GM19467 (cell line): ENCODE data around the gene MDK.

Experiments
- ATAC-seq: cut with Tn5 transposase; IDR thresholded peaks from one replicate; pipeline ENCODE4 v1.9.1; 2021; ENCODE audit warnings: mild to moderate bottlenecking, moderate library complexity; ENCODE audit not compliant: unreplicated experiment

The MDK gene

DNA sequence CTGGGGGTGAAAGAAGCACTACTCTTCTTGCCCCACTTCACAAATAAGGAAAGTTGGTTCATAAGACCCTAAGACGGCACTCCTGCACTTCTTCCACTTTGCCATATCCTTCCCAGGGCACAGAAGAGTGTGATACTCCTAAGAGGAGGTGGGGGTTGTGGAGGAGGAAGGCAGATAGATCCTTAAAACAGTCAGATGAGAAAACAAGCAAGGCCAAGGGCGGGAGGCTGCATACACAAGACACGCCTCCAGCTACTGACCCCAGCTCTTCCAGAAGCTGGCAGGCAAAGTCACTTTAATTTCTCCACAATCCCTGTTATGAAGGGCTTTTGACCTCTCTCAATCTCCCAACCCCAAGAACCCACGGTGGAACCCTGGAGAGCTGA is 11.8 kb downstream of the MDK start:
- ATAC-seq = no peak

DNA sequence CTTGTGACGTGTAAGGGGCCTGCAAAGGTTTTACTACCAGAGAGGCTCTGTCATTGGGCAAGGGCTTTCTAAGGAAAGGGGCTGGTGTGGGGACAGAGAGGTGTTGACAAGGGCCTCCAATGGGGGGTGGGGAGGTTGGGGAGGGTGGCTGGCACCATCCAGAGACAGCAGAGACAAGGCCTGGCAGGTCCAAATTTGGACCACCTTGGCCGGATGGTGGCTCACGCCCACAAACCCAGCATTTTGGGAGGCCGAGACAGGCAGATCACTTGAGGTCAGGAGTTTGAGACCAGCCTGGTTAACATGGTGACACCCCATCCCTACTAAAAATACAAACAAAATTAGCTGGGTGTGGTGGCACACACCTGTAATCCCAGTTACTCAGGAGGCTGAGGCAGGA is 12.3 kb downstream of the MDK start:
- ATAC-seq = no peak

DNA sequence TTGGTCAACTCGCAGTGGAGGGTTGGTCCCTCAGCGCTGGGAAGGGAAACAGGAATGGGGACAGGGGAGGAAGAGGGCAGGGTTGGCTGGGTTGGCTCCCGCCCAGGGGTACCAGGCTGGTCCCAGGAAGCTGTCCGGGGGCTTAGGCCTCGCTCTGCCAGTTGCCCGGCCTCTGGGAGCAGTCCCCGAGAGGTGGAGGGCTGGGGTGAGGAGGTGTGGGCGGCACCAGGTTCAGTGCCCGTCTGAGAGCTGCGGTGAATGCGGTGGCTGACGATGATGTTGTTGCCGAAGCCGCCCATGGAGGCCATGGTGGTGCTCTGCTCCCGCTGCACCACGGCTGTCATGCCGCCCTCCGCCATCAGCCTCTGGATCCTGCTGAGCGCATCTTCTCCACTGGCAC is 16.1 kb downstream of the MDK start:
- no peak for ATAC-seq

DNA sequence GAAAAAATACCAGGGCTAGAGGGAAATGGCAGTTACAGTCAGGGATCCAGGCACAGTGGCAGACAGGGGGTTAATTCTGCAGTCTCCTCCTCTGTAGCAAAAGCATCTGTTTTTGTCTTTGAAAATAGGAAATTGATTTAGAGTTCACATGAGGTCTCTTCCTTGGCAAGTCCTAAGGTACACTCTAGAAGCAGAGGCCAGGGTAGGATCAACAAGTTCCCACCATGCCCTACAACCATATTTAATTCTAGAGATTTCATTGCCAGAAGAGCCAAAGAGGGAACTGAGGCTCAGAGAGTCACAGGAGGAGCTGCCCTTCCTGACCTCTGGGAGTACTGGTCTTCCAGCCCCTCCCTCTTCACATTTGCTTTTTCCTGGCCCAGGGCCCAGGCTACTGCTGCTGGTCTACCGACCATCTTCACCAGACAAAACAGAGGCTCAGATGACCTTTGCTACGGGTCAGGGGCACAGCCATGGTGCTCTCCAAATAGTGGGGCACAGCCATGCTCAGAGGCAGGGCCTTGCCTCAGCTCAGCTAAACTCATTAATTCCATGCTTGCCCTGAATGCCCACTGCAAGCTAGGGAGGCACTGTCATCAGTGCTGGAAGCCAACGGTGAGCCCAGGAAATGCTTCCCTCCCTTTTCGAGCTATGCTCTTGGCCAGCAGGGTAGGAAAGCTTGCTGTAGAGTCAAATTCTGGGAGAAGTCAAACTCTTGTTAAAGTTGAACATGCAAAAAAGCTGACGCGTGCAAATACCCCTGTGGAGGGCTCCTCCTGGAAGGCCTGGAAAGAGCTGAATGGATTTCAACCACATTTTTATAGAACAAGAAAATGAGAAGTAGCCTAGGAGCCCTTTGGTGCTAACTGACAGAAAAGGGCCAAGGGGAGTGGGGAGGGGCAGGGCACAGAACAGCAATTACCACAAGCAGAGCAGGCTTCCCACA is 21.8 kb downstream of the MDK start:
- no peak for ATAC-seq

DNA sequence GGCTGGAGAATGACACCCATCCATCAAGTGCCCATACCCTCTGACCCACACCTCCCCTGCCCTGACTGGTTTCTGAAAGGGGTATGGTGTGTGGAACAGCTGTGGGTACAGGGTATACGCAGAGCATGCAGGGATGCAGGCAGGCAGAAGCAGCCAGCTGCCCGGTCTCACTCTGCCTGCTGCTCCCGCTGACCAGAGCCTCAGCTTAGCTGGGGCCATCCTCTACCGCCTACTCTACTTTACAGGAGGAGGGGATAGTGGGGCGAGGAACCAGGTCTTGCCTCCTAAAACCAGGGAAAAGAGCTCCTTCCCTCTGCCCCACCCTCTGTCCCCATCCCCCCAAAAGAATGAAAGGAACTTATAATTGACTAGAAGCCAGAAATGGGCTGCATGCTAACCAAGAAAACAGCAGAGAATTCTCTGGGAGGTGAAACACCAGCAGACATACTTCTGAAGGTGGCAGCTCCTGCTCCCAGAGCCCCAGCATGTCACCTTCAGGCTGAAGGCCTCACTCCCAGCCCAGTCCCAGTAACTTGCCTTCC is 23.1 kb downstream of the MDK start:
- ATAC-seq = no peak

DNA sequence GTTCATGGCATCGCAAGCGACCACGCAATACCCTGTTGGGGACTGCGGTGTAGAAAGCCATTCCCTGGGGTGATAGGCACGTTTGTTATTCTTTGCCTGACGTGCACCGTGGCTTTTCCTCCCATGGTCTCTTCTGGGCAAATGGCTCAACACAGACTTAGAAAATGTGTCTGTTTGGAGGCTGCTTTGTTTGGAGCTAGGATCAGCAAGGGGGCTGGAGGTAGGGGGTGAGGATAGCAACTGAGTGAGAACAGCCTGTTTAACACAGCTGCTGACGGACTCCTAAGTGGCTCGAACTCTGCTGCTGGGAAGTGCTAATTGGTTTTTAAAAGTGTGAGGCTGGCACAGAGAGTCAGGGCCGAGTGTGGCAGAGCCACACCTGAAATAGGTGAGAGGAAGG is 26.2 kb downstream of the MDK start:
- ATAC-seq = no peak

DNA sequence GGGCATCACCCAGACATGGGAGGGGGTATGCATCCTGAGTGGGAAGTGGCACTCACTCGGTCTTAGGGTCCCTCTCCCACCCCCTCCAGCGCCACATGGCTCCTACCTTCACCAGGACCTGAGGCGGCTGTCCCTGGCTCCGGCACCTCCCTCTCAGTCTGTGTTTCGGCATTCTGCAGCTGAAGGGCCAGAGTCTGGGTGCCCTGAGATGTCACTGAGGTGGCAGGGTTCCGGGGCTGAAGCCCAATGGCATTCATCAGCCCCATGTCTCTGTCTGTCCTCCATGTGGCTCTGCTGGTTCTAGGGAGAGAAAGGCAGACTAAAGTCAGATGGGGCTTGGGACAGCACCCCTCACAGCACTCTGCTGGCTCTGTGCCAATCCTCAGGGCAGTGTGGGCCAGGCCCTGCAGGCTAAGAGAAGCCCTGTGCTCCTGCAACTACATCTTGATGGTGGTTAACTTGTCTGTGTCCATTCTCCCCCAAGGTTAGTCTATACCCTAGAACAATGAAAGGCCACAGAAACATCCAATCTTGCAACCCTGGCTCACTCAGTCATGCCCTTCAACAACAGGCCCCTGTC is 27.0 kb downstream of the MDK start:
- no peak for ATAC-seq

DNA sequence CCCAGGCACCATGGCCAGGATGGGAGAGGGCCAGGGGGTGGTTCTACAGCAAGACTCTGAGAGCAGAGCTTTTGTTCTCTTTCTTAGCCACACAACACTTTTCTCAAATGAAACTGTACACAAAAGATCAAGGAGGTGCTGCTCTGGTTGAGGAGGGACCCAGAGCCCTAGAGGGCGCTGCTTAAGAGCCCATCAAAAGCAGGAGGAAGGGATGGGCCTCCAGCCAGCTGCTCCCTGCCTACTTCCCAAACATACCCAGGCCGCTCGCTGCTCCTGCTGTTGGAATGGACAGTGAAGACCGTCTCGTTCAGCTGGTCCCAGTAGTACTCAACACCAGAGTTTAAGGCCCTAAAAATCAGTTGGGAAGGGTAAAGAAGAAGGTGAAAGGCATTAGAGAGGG is 28.6 kb downstream of the MDK start:
- no peak for ATAC-seq

DNA sequence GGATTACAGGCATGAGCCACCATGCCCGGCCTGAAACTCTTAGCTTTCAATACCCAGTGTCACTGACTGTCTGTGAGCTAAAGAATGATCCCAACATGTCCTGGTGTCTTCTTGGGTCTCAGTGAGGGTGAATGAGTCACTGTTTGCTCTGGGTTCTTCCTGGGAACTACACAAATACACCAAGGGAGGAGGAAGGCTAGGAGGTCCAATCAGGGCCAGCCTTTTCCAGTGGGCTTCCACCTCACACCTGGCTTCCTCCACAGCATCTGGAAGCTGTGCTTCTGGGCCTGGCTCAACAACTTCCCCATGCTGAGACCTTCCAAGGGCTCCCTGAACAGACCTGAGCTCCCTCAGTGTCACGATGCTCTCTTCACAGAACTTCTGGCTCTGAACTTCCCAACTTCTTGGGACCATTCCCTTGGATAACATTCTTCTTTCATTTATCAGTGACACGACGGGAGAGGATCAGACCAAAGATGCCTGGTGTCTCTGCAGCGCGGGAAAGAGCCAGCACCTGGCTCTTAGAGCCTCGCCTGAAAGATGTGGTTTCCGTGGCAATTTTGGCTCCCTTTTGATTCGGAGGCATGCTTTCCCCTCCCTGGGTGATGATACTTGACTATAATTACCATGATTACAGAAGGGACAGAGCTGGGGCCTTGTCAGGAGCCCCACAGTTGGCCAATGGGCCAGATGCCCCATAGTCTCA is 32.4 kb downstream of the MDK start:
- ATAC-seq = no peak

DNA sequence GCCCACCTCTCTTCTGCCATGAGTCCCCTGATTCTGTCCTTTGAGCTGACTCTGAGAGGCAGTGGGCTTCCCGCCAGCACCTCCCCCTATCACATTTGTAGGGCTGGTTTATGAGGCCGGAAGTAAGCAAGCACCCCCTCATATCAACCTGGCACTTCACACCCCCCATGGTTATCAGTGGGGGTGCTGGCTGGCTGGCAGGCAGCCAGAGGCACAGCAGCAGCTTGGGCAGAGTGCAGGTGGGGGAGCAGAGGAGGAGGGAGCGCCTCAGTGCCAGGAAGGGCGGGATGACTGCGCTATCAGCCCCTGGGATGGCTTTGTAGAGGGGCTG is 33.0 kb downstream of the MDK start:
- no peak for ATAC-seq

DNA sequence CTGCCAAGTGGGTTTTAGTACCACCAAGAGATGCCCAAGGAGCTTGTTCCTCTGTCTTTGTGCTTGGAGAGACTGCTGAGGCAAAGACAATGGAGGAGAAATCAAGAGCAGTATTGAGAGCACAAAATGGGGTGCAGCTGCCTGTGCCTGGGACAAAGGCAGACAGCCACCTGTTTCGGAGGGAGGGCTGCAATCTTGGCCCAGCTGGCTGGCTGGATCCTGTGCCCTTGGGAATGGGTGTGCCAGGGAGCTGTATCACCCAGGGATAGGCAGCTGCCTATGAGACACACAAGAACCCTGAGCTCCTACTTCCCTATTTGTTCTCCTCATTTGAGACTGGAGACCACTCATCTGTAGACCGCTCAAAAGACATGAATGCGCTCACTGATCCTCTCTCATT is 33.4 kb downstream of the MDK start:
- no peak for ATAC-seq

DNA sequence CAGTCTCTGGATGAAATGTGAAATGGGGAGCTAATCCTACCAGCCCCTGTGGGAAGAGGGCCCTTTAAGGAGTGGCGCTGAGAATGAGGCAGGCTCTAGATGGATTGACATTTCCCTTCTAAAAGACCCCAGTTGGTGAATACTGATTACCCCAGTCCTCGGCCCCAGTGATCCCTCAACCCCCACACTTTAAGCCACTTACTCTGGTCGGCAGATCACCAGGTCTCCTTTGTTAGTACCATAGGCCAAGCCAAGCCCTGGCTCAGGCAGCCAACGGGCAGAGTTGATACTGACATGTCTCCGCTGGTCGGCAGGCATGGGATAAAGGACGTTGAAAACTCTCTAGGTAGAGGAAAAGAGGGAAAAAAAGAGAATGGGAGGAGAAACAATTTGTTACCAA is 36.2 kb downstream of the MDK start:
- no peak for ATAC-seq

DNA sequence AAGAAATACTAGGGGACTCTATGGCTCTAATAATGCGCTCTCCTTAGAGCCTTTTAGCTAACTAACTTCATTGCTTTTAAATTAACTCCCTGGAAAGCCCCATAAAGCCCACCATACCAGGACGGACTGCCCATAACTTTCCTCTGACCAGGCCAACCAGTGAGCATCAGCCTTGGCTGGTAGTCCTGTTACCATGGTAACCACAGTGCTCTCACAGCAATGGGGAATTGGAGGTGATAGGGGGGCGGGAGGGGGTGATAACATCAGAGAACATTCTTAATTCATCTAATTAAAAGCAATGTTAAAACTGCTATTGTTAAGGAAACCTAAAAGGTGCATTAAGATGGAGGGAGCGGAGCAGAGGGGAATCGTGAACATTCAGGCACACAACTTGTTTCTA is 37.3 kb downstream of the MDK start:
- no peak for ATAC-seq

DNA sequence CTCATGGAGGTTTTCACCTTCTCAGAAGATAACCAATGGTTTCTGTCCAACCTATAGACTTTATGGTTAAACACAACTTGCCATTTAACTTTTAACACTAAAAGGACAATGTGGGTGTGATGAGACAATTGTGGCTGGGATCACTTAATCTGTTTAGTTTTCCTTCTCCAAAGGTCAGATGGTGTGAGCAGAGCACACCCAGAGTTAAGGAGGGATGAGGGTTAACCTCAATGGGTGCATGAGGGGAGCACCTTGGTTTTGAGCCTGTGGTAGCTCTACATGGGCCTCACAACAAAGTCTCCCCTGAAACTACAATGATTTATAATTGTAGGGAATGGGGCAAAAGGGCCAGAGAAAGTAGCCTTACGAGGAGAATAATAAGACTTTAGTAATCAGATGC is 39.0 kb downstream of the MDK start:
- no peak for ATAC-seq

DNA sequence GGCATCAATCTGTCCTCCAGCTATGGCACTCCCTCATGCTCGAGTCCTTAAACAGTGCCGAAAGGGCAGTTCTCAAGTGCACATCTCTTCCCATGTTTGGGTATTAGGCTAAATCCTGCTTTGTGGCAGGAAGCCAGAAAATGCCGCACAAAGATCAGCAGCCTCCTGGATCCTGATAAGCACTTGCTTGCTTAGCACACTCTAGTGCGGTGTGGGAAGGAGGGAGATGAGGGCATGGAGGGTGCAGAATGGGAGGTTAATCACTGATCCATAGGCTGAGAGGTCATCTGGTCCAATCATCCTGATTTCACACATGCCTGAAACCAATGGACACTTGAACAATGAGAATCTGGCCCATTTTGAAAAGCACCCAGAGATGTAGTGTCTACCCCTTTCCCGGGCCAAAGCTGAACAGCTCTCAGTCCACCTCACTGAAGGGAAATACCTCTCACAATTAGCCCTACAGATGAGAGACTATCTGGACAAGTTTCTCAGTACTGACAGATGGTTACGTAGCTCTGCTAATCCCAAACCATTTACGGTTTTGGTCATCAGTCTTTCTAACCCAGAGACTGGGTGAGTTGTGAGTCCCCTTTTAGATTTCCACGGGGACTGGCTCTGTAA is 39.9 kb downstream of the MDK start:
- ATAC-seq = no peak

DNA sequence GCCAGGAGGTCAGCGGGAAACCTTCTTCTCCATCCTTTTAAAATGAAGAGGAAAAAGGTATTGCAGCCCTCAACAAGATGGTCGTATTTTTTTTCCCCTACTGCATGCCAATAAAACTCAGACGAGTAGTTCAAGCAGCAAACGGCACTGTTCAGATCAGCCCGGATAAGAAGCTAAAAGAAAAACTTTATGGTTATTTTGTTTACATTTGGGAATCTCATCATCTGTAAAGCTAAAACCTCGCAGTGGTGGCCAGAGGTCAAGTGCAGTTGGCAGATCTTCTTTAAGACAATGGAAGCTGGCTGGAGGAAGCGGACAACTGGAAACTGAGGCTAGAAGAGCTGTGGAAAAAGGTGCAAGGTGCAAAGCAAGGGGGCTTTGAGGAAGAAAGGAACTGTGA is 41.1 kb downstream of the MDK start:
- ATAC-seq = no peak

DNA sequence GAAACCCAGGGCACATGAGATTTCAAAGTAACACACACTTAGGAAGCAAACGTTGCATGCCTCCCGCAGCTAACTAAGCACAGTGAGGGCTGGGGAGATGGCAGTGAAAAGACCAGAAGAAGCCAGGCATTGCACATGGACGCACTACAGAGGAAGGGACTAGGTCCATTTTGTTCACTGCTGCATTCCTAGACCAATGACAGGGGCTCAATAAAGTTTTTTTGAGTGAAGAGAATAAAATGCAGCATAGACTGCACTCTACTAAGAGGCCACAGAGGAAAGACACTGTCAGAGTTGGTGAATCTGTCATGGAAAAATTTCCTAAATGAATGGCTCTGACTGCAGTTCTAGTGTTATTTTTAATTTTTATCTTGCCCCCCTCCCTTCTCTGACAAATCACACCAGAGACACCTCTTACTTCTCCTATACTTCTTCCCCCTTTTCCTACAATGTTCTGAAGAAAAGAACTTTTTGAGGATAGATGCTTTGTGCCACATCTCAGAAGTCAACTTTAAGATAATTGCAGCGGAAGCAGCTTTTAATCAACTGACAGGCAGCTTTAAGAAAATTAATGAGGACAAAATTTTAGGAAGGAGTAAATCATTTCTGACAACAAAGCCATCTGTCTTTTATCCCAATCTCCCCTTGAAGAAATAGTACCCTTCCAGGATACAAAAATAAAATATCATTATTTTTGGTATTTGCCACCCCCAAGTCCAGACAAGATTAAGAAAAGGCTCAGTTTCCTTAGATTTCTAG is 44.9 kb downstream of the MDK start:
- ATAC-seq = no peak

DNA sequence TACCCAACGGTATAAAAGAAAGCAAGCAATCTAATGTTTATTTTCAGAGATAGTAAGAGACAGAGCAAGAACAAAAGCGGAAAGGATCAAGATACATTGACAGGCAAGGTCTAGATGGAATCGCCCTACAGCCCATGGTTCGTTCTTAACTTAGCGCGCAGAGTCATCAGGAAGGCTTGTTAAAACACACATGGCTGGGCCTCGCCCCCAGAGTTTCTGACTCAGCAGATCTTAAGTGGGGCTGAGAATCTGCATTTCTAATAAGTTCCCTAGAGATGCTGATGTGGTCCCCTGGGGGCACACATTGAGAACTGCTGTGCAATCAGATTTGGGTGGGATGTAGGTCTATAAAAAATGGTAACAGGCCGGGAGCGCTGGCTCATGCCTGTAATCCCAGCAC is 45.9 kb downstream of the MDK start:
- no peak for ATAC-seq

DNA sequence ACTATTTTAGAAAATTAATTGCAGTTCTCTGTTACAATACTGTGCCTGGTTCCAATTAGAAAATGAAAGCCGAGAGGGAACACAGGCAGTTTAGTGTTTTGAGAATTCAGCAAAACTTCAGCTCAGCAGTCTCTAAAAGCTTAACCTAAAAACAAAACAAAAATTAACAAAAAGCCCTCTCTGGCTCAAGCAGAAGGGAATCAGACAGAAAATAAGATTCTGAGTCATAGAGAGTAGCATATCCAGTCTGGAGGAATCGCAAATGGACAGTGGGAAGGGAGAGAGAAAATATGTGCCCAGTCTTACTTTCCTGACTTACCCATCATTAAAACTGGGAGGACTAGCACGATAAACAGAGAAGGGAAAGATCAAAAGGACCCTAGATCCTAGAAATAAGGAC is 48.2 kb downstream of the MDK start:
- no peak for ATAC-seq

DNA sequence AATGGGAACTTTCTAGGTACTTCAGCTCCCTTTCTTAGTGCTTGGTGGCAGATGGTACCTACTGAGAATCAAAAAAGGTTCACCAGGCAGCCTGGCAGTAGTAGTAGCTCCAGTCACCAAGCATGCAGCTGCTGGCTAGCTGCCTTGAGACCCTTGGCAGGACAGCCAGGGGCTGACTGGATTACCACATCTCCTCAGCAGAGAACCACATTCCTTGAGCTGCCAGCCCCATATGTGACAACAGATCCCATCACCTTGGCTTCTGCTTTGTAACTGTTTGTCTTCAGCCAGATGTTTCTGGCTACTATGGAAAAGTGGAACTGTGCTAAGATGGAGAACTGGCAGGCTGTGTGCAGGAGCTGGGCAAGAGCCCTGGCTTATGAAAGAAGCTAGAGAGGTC is 49.7 kb downstream of the MDK start:
- no peak for ATAC-seq
